HG03558 (cell line): ENCODE measurements around the gene ALPI.
"Not testable (repeated sequence)": the region's sequence is repeated elsewhere in the genome, so short reads cannot be mapped to it uniquely, and the experiment has no call there.

Experiments used
- ATAC-seq: cut with Tn5 transposase; IDR thresholded peaks from one replicate; pipeline ENCODE4 v1.9.1; 2021; ENCODE audit warnings: moderate number of reproducible peaks; ENCODE audit not compliant: unreplicated experiment; ENCODE audit errors: extremely low read depth

Gene ALPI

GRCh38 chr2:232441147-232441651, 14.8 kb upstream of the ALPI start:
- ATAC-seq, result no peak

GRCh38 chr2:232441922-232442321, 14.0 kb upstream of the ALPI start:
- not testable (repeated sequence) for ATAC-seq

GRCh38 chr2:232442431-232442830, 13.5 kb upstream of the ALPI start:
- ATAC-seq, result not testable (repeated sequence)

- not testable (repeated sequence) for ATAC-seq
Observed at GRCh38 chr2:232443047-232443446, 12.9 kb upstream of the ALPI start.

- ATAC-seq, result not testable (repeated sequence)
Observed at GRCh38 chr2:232443669-232444408, 12.1 kb upstream of the ALPI start.

- no peak for ATAC-seq
Observed at GRCh38 chr2:232444409-232445148, 11.4 kb upstream of the ALPI start.

- not testable (repeated sequence) for ATAC-seq
Observed at GRCh38 chr2:232445149-232445885, 10.6 kb upstream of the ALPI start.

- ATAC-seq, result not testable (repeated sequence)
Observed at GRCh38 chr2:232446266-232446777, 9.6 kb upstream of the ALPI start.

- ATAC-seq, result no peak
Observed at GRCh38 chr2:232447091-232447620, 8.8 kb upstream of the ALPI start.

- no peak for ATAC-seq
Observed at GRCh38 chr2:232447638-232448303, 8.2 kb upstream of the ALPI start.

GRCh38 chr2:232448304-232448690, 7.7 kb upstream of the ALPI start:
- ATAC-seq, result no peak

GRCh38 chr2:232449964-232450363, 6.0 kb upstream of the ALPI start:
- no peak for ATAC-seq

GRCh38 chr2:232451645-232452044, 4.3 kb upstream of the ALPI start:
- ATAC-seq, result not testable (repeated sequence)

GRCh38 chr2:232454630-232455029, 1.3 kb upstream of the ALPI start:
- no peak for ATAC-seq

GRCh38 chr2:232456296-232457120, 555 bp downstream of the ALPI start:
- no peak for ATAC-seq

GRCh38 chr2:232457121-232458011, 1.4 kb downstream of the ALPI start:
- no peak for ATAC-seq

- no peak for ATAC-seq
Observed at GRCh38 chr2:232458051-232458660, 2.2 kb downstream of the ALPI start.
